Mesendoderm (in vitro differentiated cells): ENCODE results near the gene HMCN1.
"Not testable (repeated sequence)": the region's sequence is repeated elsewhere in the genome, so short reads cannot be mapped to it uniquely, and the experiment has no call there.

ENCODE experiments used
- DNase-seq: peaks from one replicate; pipeline ENCODE4 v3.0.0; 2013
- H2AK5ac ChIP-seq: 2 replicates; pipeline ENCODE4 v1.6.1; 2013; ENCODE audit warnings: low read length, inconsistent platforms
- H2BK120ac ChIP-seq: 2 replicates; pipeline ENCODE4 v1.6.1; 2013; ENCODE audit warnings: low read depth, mild to moderate bottlenecking, low read length, moderate library complexity, mixed read lengths
- H2BK15ac ChIP-seq: replicated peaks from 2 replicates; pipeline ENCODE4 v1.6.1; 2013; ENCODE audit warnings: low read depth, mild to moderate bottlenecking, moderate library complexity
- H2BK5ac ChIP-seq: 2 replicates; pipeline ENCODE4 v1.6.1; 2013; ENCODE audit warnings: low read length, inconsistent platforms
- H3K18ac ChIP-seq: 2 replicates; pipeline ENCODE4 v1.6.1; 2013; ENCODE audit warnings: mild to moderate bottlenecking, low read length, mixed read lengths
- H3K23ac ChIP-seq: one replicate; pipeline ENCODE4 v1.6.1; 2013; ENCODE audit warnings: low read length
- H3K27ac ChIP-seq: 2 replicates; pipeline ENCODE4 v1.5.1; 2013; ENCODE audit warnings: low read depth, mild to moderate bottlenecking, inconsistent platforms, low read length, moderate library complexity
- H3K27me3 ChIP-seq: 2 replicates; pipeline ENCODE4 v1.6.1; 2013; ENCODE audit warnings: low read length, control low read depth, mild to moderate bottlenecking, inconsistent platforms; ENCODE audit not compliant: insufficient read depth, poor library complexity
- H3K36me3 ChIP-seq: 2 replicates; pipeline ENCODE4 v1.6.1; 2013; ENCODE audit warnings: low read length, inconsistent platforms; ENCODE audit not compliant: control insufficient read depth, insufficient read depth
- H3K4ac ChIP-seq: one replicate; pipeline ENCODE4 v1.6.1; 2013; ENCODE audit warnings: low read depth, mild to moderate bottlenecking, low read length, moderate library complexity
- H3K4me1 ChIP-seq: 2 replicates; pipeline ENCODE4 v1.6.1; 2013; ENCODE audit warnings: low read depth, low read length, inconsistent platforms; ENCODE audit not compliant: control insufficient read depth
- H3K4me2 ChIP-seq: 2 replicates; pipeline ENCODE4 v1.6.1; 2013; ENCODE audit warnings: low read length
- H3K4me3 ChIP-seq: 2 replicates; pipeline ENCODE4 v1.5.1; 2013; ENCODE audit warnings: mild to moderate bottlenecking, low read length
- H3K56ac ChIP-seq: one replicate; pipeline ENCODE4 v1.6.1; 2013; ENCODE audit warnings: low read length
- H3K79me1 ChIP-seq: 2 replicates; pipeline ENCODE4 v1.6.1; 2013; ENCODE audit warnings: low read length, inconsistent platforms
- H3K79me2 ChIP-seq: 2 replicates; pipeline ENCODE4 v1.6.1; 2013; ENCODE audit warnings: mild to moderate bottlenecking, low read length; ENCODE audit not compliant: control insufficient read depth, insufficient read depth
- H3K9ac ChIP-seq: 2 replicates; pipeline ENCODE4 v1.6.1; 2013; ENCODE audit warnings: low read length, inconsistent platforms
- H4K5ac ChIP-seq: one replicate; pipeline ENCODE4 v1.6.1; 2013; ENCODE audit warnings: low read length
- H4K8ac ChIP-seq: one replicate; pipeline ENCODE4 v1.6.1; 2013; ENCODE audit warnings: low read depth, mild to moderate bottlenecking, control low read depth, low read length, moderate library complexity
- WGBS: extraction: QIAGEN DNeasy Blood & Tissue Kit; methylation state at CpG from one replicate; pipeline ENCODE4 v1.1.7; 2013; ENCODE audit warnings: low lambda C conversion rate, missing lambda C conversion rate; ENCODE audit not compliant: insufficient coverage; ENCODE audit errors: extremely low coverage; 5-methylcytosine and 5-hydroxymethylcytosine counted together

The HMCN1 gene

DNA sequence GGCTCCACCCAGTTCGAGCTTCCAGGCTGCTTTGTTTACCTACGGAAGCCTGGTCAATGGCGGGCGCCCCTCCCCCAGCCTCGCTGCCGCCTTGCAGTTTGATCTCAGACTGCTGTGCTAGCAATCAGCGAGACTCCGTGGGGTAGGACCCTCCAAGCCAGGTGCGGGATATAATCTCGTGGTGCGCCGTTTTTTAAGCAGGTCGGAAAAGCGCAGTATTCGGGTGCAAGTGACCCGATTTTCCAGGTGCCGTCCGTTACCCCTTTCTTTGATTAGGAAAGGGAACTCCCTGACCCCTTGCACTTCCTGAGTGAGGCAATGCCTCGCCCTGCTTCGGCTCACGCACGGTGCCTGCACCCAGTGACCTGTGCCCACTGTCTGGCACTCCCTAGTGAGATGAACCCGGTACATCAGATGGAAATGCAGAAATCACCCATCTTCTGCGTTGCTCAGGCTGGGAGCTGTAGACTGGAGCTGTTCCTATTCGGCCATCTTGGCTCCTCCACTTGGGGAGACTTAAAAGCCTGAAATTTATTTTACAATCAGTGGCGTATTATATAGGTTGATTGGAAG lies 158.7 kb downstream of the HMCN1 start:
- not testable (repeated sequence) for H3K4me2 ChIP-seq, H4K5ac ChIP-seq, H3K4me3 ChIP-seq, H2BK120ac ChIP-seq, DNase-seq, H3K27ac ChIP-seq, H3K27me3 ChIP-seq, H2AK5ac ChIP-seq, H3K79me1 ChIP-seq, H3K18ac ChIP-seq, H3K56ac ChIP-seq, H3K4me1 ChIP-seq, H3K9ac ChIP-seq, H4K8ac ChIP-seq, H3K4ac ChIP-seq, H3K79me2 ChIP-seq, H3K36me3 ChIP-seq, H2BK5ac ChIP-seq, H3K23ac ChIP-seq, H2BK15ac ChIP-seq
- 100% methylated on average over 1 of the region's 26 CpGs for WGBS

DNA sequence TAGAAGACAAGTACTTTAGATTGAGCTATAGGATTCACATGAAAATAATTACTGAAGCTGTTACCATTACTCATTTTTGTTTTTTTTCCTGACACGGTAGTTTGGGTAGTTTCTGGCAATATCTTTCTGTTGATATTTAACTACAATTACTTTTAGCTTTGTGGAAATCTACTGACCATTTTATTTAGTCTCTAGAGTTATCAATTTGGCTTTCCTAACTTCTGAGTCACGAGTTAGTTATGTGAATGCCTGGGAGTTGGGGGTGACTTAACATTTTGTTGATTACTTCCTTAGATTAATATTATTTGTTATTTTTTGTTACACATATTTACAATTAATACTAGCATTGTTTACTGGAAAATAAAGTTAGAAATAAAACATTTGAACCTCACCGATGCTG lies 160.6 kb downstream of the HMCN1 start:
- H2BK5ac ChIP-seq: no peak overlapping the region
- no peaks in the 10 kb centered on the region for H3K79me1 ChIP-seq
- H4K8ac ChIP-seq: no peak overlapping the region
- H3K4ac ChIP-seq: no peak overlapping the region
- no peak overlapping the region for H2BK15ac ChIP-seq
- H3K18ac ChIP-seq: no peak overlapping the region
- H2BK120ac ChIP-seq: no peak overlapping the region
- no peak overlapping the region for H3K4me2 ChIP-seq
- H3K27me3 ChIP-seq: no peaks in the 10 kb centered on the region
- H3K4me3 ChIP-seq: no peak overlapping the region
- H3K27ac ChIP-seq: no peak overlapping the region
- H4K5ac ChIP-seq: no peak overlapping the region
- H3K79me2 ChIP-seq: no peaks in the 10 kb centered on the region
- no peak overlapping the region for H3K9ac ChIP-seq
- H3K56ac ChIP-seq: no peak overlapping the region
- no peaks in the 10 kb centered on the region for H3K36me3 ChIP-seq
- no peak overlapping the region for H2AK5ac ChIP-seq
- H3K4me1 ChIP-seq: no peaks in the 10 kb centered on the region
- H3K23ac ChIP-seq: no peak overlapping the region
- DNase-seq: no peak
- WGBS: no CpG with 5 or more reads among the region's 3 CpGs

DNA sequence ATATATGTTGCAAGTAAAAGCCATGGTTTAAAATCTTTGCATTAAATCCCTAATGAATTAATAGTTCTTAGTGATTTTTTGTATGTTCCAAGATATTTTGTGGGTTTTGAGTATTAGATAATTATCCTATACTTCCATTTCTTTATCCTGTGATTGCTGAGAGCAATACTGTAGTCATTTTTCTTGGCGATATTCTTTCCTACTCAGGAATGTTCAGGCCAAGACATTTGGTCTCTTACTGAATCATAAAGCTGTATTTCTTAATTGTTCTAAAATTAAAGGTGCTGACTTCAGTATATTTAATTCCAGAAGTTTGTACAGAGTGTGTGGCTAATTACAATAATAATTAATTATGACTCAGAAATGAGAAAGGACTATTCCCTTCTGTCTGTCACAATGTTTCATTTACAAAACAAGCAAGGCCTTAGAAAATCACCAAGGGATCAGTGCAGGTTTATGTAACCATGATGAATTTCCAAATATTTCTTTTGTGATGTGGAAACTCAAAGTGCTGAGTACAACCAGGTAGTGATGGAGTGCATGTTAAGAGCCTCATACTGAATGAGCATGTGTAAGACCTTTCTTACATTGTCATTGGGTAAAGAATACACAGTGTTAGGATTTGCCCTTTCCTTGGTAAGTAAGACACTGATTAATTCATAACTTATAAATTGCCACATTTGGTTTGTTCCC lies 161.2 kb downstream of the HMCN1 start:
- Histone ChIP-seq H3K4me3 (no peak overlapping the region), H3K27ac (no peak overlapping the region)

GRCh38 chr1:185896863-185897262 lies 162.7 kb downstream of the HMCN1 start:
- no peak overlapping the region for H2BK5ac ChIP-seq
- no peaks in the 10 kb centered on the region for H3K79me2 ChIP-seq
- H2BK15ac ChIP-seq: no peak overlapping the region
- no peaks in the 10 kb centered on the region for H3K4me1 ChIP-seq
- no peak overlapping the region for H3K9ac ChIP-seq
- H3K4me3 ChIP-seq: no peak overlapping the region
- H3K79me1 ChIP-seq: no peaks in the 10 kb centered on the region
- H2BK120ac ChIP-seq: no peak overlapping the region
- H4K8ac ChIP-seq: no peak overlapping the region
- no peak overlapping the region for H3K4ac ChIP-seq
- no peak overlapping the region for H3K23ac ChIP-seq
- no peak overlapping the region for H3K27ac ChIP-seq
- no peak overlapping the region for H4K5ac ChIP-seq
- no peak overlapping the region for H3K18ac ChIP-seq
- DNase-seq: no peak
- H3K27me3 ChIP-seq: no peaks in the 10 kb centered on the region
- H3K4me2 ChIP-seq: no peak overlapping the region
- H3K36me3 ChIP-seq: no peaks in the 10 kb centered on the region
- no peak overlapping the region for H2AK5ac ChIP-seq
- H3K56ac ChIP-seq: no peak overlapping the region

More for the DNA sequence above, 161.2 kb downstream of the HMCN1 start:
- Histone ChIP-seq H3K56ac (no peak overlapping the region), H3K23ac (no peak overlapping the region), H2BK15ac (no peak overlapping the region), H3K4me2 (no peak overlapping the region), H3K4me1 (no peaks in the 10 kb centered on the region), H3K9ac (no peak overlapping the region), H3K27me3 (no peaks in the 10 kb centered on the region), H3K36me3 (no peaks in the 10 kb centered on the region), H3K79me1 (no peaks in the 10 kb centered on the region), H3K4ac (no peak overlapping the region), H3K18ac (no peak overlapping the region), H2AK5ac (no peak overlapping the region), H2BK120ac (no peak overlapping the region), H4K8ac (no peak overlapping the region), H4K5ac (no peak overlapping the region), H2BK5ac (no peak overlapping the region), H3K79me2 (no peaks in the 10 kb centered on the region)
- WGBS: no CpG with 5 or more reads among the region's 1 CpG
- no peak for DNase-seq

DNA sequence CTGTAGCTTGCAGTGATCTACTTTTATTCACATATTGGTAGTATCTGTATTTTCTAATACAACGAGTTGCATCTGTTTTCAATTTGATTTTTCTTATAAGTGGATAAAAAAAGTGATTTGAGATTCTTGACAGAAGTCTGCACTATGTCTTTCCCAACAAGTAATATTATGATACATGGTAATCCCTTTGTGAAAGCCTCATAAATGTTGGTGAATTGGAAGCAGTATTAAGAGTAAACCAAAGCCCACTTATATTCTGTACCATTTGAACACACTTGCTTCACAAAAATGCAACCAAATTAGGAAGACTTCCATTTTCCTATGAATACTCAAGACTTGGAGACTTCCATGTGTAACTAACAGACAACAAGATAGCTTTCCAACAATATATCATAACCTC lies 172.0 kb downstream of the HMCN1 start:
- no peaks in the 10 kb centered on the region for H3K79me1 ChIP-seq
- H2AK5ac ChIP-seq: no peak overlapping the region
- no peaks in the 10 kb centered on the region for H3K27me3 ChIP-seq
- no peak overlapping the region for H3K4me3 ChIP-seq
- no peaks in the 10 kb centered on the region for H3K79me2 ChIP-seq
- no peak overlapping the region for H3K18ac ChIP-seq
- H4K5ac ChIP-seq: no peak overlapping the region
- H3K23ac ChIP-seq: no peak overlapping the region
- no peak for DNase-seq
- no peak overlapping the region for H3K4ac ChIP-seq
- H4K8ac ChIP-seq: no peak overlapping the region
- H3K27ac ChIP-seq: no peak overlapping the region
- H3K36me3 ChIP-seq: no peaks in the 10 kb centered on the region
- no peak overlapping the region for H3K56ac ChIP-seq
- no peaks in the 10 kb centered on the region for H3K4me1 ChIP-seq
- no peak overlapping the region for H2BK120ac ChIP-seq
- WGBS: no CpG with 5 or more reads among the region's 1 CpG
- H2BK5ac ChIP-seq: no peak overlapping the region
- H3K9ac ChIP-seq: no peak overlapping the region
- no peak overlapping the region for H2BK15ac ChIP-seq
- H3K4me2 ChIP-seq: no peak overlapping the region

- no peak overlapping the region for H3K56ac ChIP-seq
- H3K4ac ChIP-seq: no peak overlapping the region
- H2AK5ac ChIP-seq: no peak overlapping the region
- no peak overlapping the region for H3K23ac ChIP-seq
- DNase-seq: no peak
- H2BK5ac ChIP-seq: no peak overlapping the region
- H3K4me1 ChIP-seq: no peaks in the 10 kb centered on the region
- H3K4me2 ChIP-seq: no peak overlapping the region
- no peak overlapping the region for H4K8ac ChIP-seq
- no peaks in the 10 kb centered on the region for H3K27me3 ChIP-seq
- H2BK15ac ChIP-seq: no peak overlapping the region
- H2BK120ac ChIP-seq: no peak overlapping the region
- no peak overlapping the region for H3K18ac ChIP-seq
- no peak overlapping the region for H3K9ac ChIP-seq
- no peak overlapping the region for H3K27ac ChIP-seq
- H3K36me3 ChIP-seq: no peaks in the 10 kb centered on the region
- no peaks in the 10 kb centered on the region for H3K79me2 ChIP-seq
- no peak overlapping the region for H4K5ac ChIP-seq
- H3K79me1 ChIP-seq: no peaks in the 10 kb centered on the region
- no peak overlapping the region for H3K4me3 ChIP-seq
- no CpG with 5 or more reads among the region's 2 CpGs for WGBS
These were observed 173.1 kb downstream of the HMCN1 start for GRCh38 chr1:185907246-185907645.
